Upper lobe of left lung (tissue), 6 donors: ENCODE data around the gene SPTLC2. TPM values are rescaled to one million over a fixed set of nuclear protein-coding genes. Genes with fewer than 3 reads are reported as not detected.

Experiments used
- ATAC-seq, 2 donors: fragments of 200-7000 bp; cut with Tn5 transposase; one replicate each; pipeline ENCODE4 v1.9.1; 2022; ENCODE audit warnings: mild to moderate bottlenecking in 2 of 2, moderate library complexity in 2 of 2; ENCODE audit not compliant: low FRiP score in 2 of 2
- DNase-seq, 2 donors: peaks; one replicate each; pipeline ENCODE4 v3.0.0-alpha.2; 2019 to 2020
- H3K27ac ChIP-seq, 4 donors: fragments of 200-600 bp; sonication (generic); one replicate each; pipeline ENCODE4 v1.5.1; 2016 to 2019
- H3K27me3 ChIP-seq, 4 donors: fragments of 200-600 bp; sonication (generic); one replicate each; pipeline ENCODE4 v1.5.1; 2017 to 2019
- H3K36me3 ChIP-seq, 4 donors: fragments of 200-600 bp; sonication (generic); one replicate each; pipeline ENCODE4 v1.5.1; 2016 to 2019
- H3K4me1 ChIP-seq, 4 donors: fragments of 200-600 bp; sonication (generic); one replicate each; pipeline ENCODE4 v1.5.1; 2018 to 2019
- H3K4me3 ChIP-seq, 4 donors: fragments of 200-600 bp; sonication (generic); one replicate each; pipeline ENCODE4 v1.5.1; 2017 to 2019; ENCODE audit warnings: mild to moderate bottlenecking in 2 of 4, moderate library complexity in 1 of 4
- H3K9me3 ChIP-seq, 4 donors: fragments of 200-600 bp; sonication (generic); one replicate each; pipeline ENCODE4 v1.5.1; 2018 to 2019
- CTCF ChIP-seq, 6 experiments: fragments of 450-650 bp in 4 of 6; fragments of 200-600 bp in 2 of 6; sonication (generic) in 2 of 6; IDR thresholded peaks; one replicate each; pipeline ENCODE4 v1.5.1; 2016 to 2019; ENCODE audit warnings: antibody characterized with exemption in 6 of 6
- EP300 ChIP-seq, 4 donors: sonication (generic); formaldehyde crosslinking; IDR thresholded peaks; one replicate each; pipeline ENCODE4 v1.5.1; 2017; ENCODE audit warnings: antibody characterized with exemption in 4 of 4, control low read depth in 2 of 4
- POLR2A ChIP-seq, 4 donors: fragments of 450-650 bp; IDR thresholded peaks; one replicate each; pipeline ENCODE4 v1.5.1; 2016 to 2017; ENCODE audit warnings: antibody characterized with exemption in 4 of 4, mild to moderate bottlenecking in 2 of 4
- POLR2AphosphoS5 ChIP-seq, 2 donors: sonication (generic); formaldehyde crosslinking; IDR thresholded peaks; one replicate each; pipeline ENCODE4 v1.5.1; 2017; ENCODE audit warnings: antibody characterized with exemption in 2 of 2
- WGBS, 2 donors: methylation state at CpG; one replicate each; pipeline ENCODE4 v1.1.5; 2017 to 2018; 5-methylcytosine and 5-hydroxymethylcytosine counted together
- total RNA-seq, 6 donors: library from RNA; depleted of rRNA in 4 of 6; stranded (reverse); fragments of >200 nt in 4 of 6; gene quantifications; one replicate each; pipeline versions ENCODE4 v1.1.0 to v1.2.1, GENCODE V29; 2016 to 2021
- donor health status: DM: no; HTN: no; CAD: no; lungs with moderate emphysema.
- donor health status: DM: no; HTN: yes; CAD: no; lungs with severe emphysema.

SPTLC2 gene
- total RNA-seq, 6 donors from 2014 or later = 28.0 to 72.3 (median 37.7) TPM

DNA sequence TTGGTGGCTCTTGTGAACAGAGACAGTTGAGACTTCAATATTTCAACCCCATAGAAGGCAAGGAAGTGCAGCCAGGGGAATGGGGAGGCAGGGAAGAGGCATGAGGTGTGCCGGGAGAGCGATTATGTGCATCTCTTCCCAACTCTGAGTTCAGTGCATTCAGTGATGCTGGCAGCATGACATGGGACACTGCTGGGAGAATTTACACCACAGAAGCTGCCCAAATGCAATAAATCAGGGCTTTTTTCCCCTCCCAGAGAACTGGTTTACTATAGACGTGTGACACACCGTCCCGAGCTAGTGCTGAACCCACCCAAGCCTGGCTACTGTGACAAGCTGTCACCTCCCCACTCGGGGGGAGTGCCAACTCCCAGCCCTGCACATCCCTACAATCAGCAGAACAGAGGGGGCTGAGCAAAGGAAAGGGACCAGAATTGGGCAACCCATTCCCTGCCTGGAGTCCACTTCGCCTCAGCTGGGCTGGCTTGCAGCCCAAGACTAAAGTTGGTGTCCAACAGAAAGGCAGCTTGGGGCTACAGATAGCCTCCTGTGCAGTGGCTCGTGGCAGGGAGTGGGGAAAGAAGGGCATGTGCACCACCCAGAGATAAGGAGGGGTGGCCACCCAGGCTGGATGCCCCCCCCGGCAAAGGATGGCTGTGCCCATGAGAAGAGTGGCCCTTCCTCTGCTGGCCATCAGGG, 141.8 kb downstream of the SPTLC2 start:
- no peaks in the 10 kb centered on the region for H3K4me1 ChIP-seq
- TF ChIP-seq POLR2A (IDR thresholded peaks at IDR 0.05) (no peak), CTCF (IDR thresholded peaks at IDR 0.05) (no peak), EP300 (IDR thresholded peaks at IDR 0.05) (no peak), POLR2AphosphoS5 (IDR thresholded peaks at IDR 0.05) (no peak)
- no peak for ATAC-seq
- H3K4me3 ChIP-seq = no peak overlapping the region
- no peaks in the 10 kb centered on the region for H3K27me3 ChIP-seq
- no peak for DNase-seq
- no peak overlapping the region for H3K27ac ChIP-seq
- no peaks in the 10 kb centered on the region for H3K9me3 ChIP-seq
- peaks cover 0 to 4% (median 1%) of the 10 kb centered on the region in 4 donors for H3K36me3 ChIP-seq
- 65 to 76% methylated on average over 6 to 9 of the region's 9 CpGs for WGBS, 2 donors

DNA sequence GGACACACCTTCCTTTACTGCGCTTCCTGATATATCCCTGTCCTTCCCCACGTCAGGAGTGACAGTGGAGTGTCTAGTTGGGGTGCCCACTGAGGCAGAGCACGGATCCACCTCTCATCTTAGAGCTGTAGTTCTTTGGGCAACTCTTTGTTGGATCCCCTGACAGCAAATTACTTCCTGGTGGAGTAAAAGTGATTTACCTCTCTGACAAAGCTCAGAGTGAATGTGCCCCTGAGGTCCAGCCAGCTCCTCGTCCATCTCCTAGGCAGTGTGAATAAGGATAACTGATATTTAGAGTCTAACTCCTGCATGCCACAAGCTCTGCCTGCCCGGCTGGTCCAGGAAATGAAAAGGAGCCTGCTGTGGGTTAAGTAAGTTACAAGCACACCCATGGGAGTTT, 142.5 kb downstream of the SPTLC2 start:
- Histone ChIP-seq H3K4me3 (no peak overlapping the region), H3K4me1 (no peaks in the 10 kb centered on the region), H3K27me3 (no peaks in the 10 kb centered on the region), H3K27ac (no peak overlapping the region), H3K9me3 (no peaks in the 10 kb centered on the region), H3K36me3 (peaks cover 5 to 11% (median 7%) of the 10 kb centered on the region in 4 donors)
- TF ChIP-seq POLR2A (IDR thresholded peaks at IDR 0.05) (no peak), POLR2AphosphoS5 (IDR thresholded peaks at IDR 0.05) (no peak), CTCF (IDR thresholded peaks at IDR 0.05) (no peak), EP300 (IDR thresholded peaks at IDR 0.05) (no peak)
- no peak for ATAC-seq
- WGBS, 2 donors = 65 to 66% methylated on average over 5 of the region's 5 CpGs
- no peak for DNase-seq

DNA sequence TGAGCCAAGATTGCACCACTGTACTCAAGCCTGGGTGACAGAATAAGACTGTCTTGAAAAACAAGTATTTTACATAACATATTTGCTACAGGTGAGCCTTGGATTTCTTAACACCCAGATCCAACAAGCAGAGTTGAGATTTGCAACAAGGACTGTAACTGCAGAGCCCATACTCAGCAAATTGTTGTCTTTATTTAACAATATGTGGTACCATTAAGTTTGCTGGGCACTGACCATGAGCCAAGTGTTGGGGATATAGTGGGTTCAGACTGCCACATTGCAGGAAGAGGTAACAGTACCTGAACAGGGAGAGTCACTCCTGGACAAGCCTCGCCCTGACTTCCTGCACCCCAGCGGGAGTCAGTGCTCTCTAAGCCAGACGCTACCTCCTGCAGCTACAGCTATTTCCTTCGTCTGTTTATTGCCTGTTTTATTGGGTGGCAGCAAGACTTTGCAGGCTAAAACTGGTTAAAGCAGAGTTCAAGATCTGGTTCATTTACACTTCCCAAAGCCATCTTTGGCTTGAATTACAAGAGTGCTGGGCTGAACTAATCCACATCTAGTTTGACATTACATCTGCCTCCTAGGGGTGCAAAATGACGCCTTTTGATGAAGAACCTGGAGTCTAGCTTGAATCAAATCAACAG, 146.1 kb downstream of the SPTLC2 start:
- no peak for DNase-seq
- no peak for ATAC-seq
- H3K4me1 ChIP-seq = no peaks in the 10 kb centered on the region
- WGBS, 2 donors = 87 to 94% methylated on average over 5 of the region's 5 CpGs
- no peaks in the 10 kb centered on the region for H3K9me3 ChIP-seq
- H3K27me3 ChIP-seq = no peaks in the 10 kb centered on the region
- no peak overlapping the region for H3K27ac ChIP-seq
- TF ChIP-seq CTCF (IDR thresholded peaks at IDR 0.05) (no peak), POLR2A (IDR thresholded peaks at IDR 0.05) (no peak), POLR2AphosphoS5 (IDR thresholded peaks at IDR 0.05) (no peak), EP300 (IDR thresholded peaks at IDR 0.05) (no peak)
- H3K36me3 ChIP-seq = peaks cover 31 to 46% (median 39%) of the 10 kb centered on the region in 4 donors
- no peak overlapping the region for H3K4me3 ChIP-seq

DNA sequence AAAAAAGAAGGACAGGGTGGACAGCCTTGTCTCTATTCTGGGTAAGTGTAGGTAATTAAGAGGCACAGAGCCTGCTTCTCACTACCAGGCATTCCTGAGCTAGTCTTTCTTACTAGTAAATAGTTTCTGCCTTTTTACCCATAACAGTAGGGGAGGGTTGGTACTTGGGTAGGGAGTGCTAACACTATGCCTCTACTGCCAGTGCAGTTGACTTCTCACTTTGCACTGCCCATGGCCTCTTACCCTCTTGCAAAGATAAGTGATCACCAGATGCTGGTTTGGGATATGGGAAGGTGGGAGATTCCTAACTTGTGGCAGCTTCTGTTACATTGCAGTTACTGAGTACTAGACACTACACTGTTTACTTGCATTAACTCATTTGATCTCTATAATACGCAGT, 146.9 kb downstream of the SPTLC2 start:
- Histone ChIP-seq H3K4me3 (no peak overlapping the region), H3K36me3 (peaks cover 39 to 55% (median 46%) of the 10 kb centered on the region in 4 donors), H3K9me3 (no peaks in the 10 kb centered on the region), H3K4me1 (no peaks in the 10 kb centered on the region), H3K27me3 (no peaks in the 10 kb centered on the region), H3K27ac (no peak overlapping the region)
- ATAC-seq (no peak), DNase-seq (no peak)
- WGBS, 2 donors = 88 to 100% methylated on average over 1 of the region's 1 CpG
- TF ChIP-seq EP300 (IDR thresholded peaks at IDR 0.05) = no peak
- TF ChIP-seq POLR2A (IDR thresholded peaks at IDR 0.05) = no peak
- TF ChIP-seq CTCF (IDR thresholded peaks at IDR 0.05) = no peak
- TF ChIP-seq POLR2AphosphoS5 (IDR thresholded peaks at IDR 0.05) = no peak
